ENCODE data around the gene ZNF680.

DNA sequence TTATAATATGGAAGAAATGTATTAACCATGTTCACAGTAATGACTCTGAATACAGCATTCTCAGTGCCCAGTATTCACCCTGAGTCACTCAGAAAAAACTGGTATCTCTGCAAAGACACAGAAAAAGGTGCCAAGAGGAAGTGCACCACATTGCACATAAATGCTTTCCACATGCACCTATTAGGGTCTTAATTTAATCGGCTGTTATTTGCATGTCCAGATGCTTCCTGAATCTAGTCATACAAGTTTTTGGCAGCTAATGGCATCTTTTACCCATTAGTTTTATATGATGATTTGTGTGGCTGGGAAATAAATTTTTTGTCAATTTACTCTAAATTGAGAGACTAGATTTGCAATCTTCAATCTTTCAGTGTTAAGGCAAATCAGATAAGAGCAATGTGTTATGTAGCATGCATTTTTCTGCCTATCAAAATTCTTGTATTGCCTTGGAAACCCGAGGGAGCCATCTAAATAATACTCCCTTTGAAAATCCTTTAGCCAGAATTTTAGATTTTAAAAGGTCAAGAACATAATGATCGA, 58.2 kb downstream of the ZNF680 start:
- TF ChIP-seq YY1 (IDR thresholded peaks at IDR 0.05; ENCODE audit: insufficient read depth, insufficient read length) (no peak), ZNF274 (IDR thresholded peaks at IDR 0.05; ENCODE audit: low read depth, low read length) (no peak)
